IMR-90 (cell line): ENCODE results near the gene TRPV4. TPM values are rescaled to one million over a fixed set of nuclear protein-coding genes. Genes with fewer than 3 reads are reported as not detected.

ENCODE experiments used
- ATAC-seq: fragments of 200-7000 bp; cut with Tn5 transposase; 2 replicates; pipeline ENCODE4 v1.9.1; 2020; ENCODE audit warnings: low read depth, mild to moderate bottlenecking, moderate library complexity
- BruUV-seq: library from RNA; stranded (reverse); fragments of 400-500 nt; replicated peaks from 2 replicates; lab custom pipeline; 2021; lab: Mats Ljungman, UMichigan
- CTCF ChIA-PET: fragments of 300-600 bp; formaldehyde crosslinking; extraction: SDS; loops from one replicate; lab custom pipeline; 2021; ENCODE audit warnings: antibody characterized with exemption; lab: Yijun Ruan, JAX
- POLR2A ChIA-PET: fragments of 300-600 bp; sonication (Branson Sonifier 250); formaldehyde crosslinking; loops from one replicate; lab custom pipeline; 2022; ENCODE audit warnings: antibody characterized with exemption; ENCODE audit not compliant: unreplicated experiment; lab: Charles Lee
- DNase-seq: peaks from one replicate; pipeline ENCODE4 v3.0.0; 2013
- H2AFZ ChIP-seq: replicated peaks from 2 replicates; pipeline ENCODE3; 2013; ENCODE audit warnings: low read length, mild to moderate bottlenecking; ENCODE audit not compliant: poor library complexity
- H2AK5ac ChIP-seq: 2 replicates; pipeline ENCODE4 v1.6.1; 2013; ENCODE audit warnings: low read depth, low read length, inconsistent platforms
- H2AK9ac ChIP-seq: replicated peaks from 2 replicates; pipeline ENCODE3; 2013; ENCODE audit warnings: mild to moderate bottlenecking, low read depth, low read length, moderate library complexity; ENCODE audit not compliant: poor library complexity
- H2BK120ac ChIP-seq: 2 replicates; pipeline ENCODE4 v1.6.1; 2013; ENCODE audit warnings: low read depth, low read length, inconsistent platforms
- H2BK15ac ChIP-seq: 3 replicates; pipeline ENCODE4 v1.6.1; 2013; ENCODE audit warnings: low read depth, low read length, inconsistent platforms
- H2BK20ac ChIP-seq: 2 replicates; pipeline ENCODE4 v1.6.1; 2013; ENCODE audit warnings: low read depth, mild to moderate bottlenecking, inconsistent platforms, low read length, moderate library complexity
- H2BK5ac ChIP-seq: 2 replicates; pipeline ENCODE4 v1.6.1; 2013; ENCODE audit warnings: mild to moderate bottlenecking, low read depth, low read length, inconsistent platforms; ENCODE audit not compliant: poor library complexity, severe bottlenecking
- H3K14ac ChIP-seq: replicated peaks from 2 replicates; pipeline ENCODE4 v1.6.1; 2013; ENCODE audit warnings: low read depth, low read length, inconsistent platforms
- H3K18ac ChIP-seq: 2 replicates; pipeline ENCODE4 v1.6.1; 2013; ENCODE audit warnings: low read depth, low read length, control low read depth
- H3K23ac ChIP-seq: 2 replicates; pipeline ENCODE4 v1.6.1; 2013; ENCODE audit warnings: low read depth, low read length, inconsistent platforms
- H3K27ac ChIP-seq: 2 replicates; pipeline ENCODE4 v1.5.1; 2013; ENCODE audit warnings: mild to moderate bottlenecking, control low read depth, low read length; ENCODE audit not compliant: insufficient read depth
- H3K27me3 ChIP-seq: 2 replicates; pipeline ENCODE4 v1.6.1; 2013; ENCODE audit warnings: low read length; ENCODE audit not compliant: control insufficient read depth, insufficient read depth
- H3K36me3 ChIP-seq: 2 replicates; pipeline ENCODE4 v1.6.1; 2013; ENCODE audit warnings: low read length, mixed read lengths; ENCODE audit not compliant: control insufficient read depth, insufficient read depth
- H3K4ac ChIP-seq: 2 replicates; pipeline ENCODE4 v1.6.1; 2013; ENCODE audit warnings: low read depth, low read length, inconsistent platforms
- H3K4me1 ChIP-seq: 2 replicates; pipeline ENCODE4 v1.6.1; 2013; ENCODE audit warnings: low read length, mixed read lengths; ENCODE audit not compliant: control insufficient read depth, insufficient read depth
- H3K4me2 ChIP-seq: 2 replicates; pipeline ENCODE4 v1.6.1; 2013; ENCODE audit warnings: low read depth, mild to moderate bottlenecking, control low read depth, low read length, moderate library complexity
- H3K4me3 ChIP-seq: 2 replicates; pipeline ENCODE4 v1.5.1; 2013; ENCODE audit warnings: low read depth, mild to moderate bottlenecking, control low read depth, low read length, moderate library complexity; ENCODE audit not compliant: insufficient read depth
- H3K56ac ChIP-seq: 2 replicates; pipeline ENCODE4 v1.6.1; 2013; ENCODE audit warnings: low read length, inconsistent platforms; ENCODE audit not compliant: insufficient read depth; ENCODE audit errors: extremely low read depth
- H3K79me1 ChIP-seq, 2 experiments: 2 replicates each; pipeline ENCODE4 v1.6.1; 2013; ENCODE audit warnings: low read length in 2 of 2, inconsistent platforms in 1 of 2, low read depth in 1 of 2
- H3K9ac ChIP-seq: 2 replicates; pipeline ENCODE4 v1.6.1; 2013; ENCODE audit warnings: low read depth, low read length, control low read depth
- H3K9me1 ChIP-seq: 2 replicates; pipeline ENCODE4 v1.6.1; 2013; ENCODE audit warnings: low read length, inconsistent platforms; ENCODE audit not compliant: insufficient read depth
- H3K9me3 ChIP-seq: 2 replicates; pipeline ENCODE4 v1.6.1; 2013; ENCODE audit warnings: low read length; ENCODE audit not compliant: control insufficient read depth, insufficient read depth
- H4K20me1 ChIP-seq: 2 replicates; pipeline ENCODE4 v1.6.1; 2013; ENCODE audit warnings: low read length, inconsistent platforms; ENCODE audit not compliant: insufficient read depth
- H4K5ac ChIP-seq: 2 replicates; pipeline ENCODE4 v1.6.1; 2013; ENCODE audit warnings: mild to moderate bottlenecking, low read depth, low read length, control low read depth
- H4K8ac ChIP-seq, 2 experiments: 2 replicates each; pipeline ENCODE4 v1.6.1; 2013; ENCODE audit warnings: low read depth in 2 of 2, low read length in 2 of 2, control low read depth in 1 of 2, inconsistent platforms in 1 of 2
- H4K91ac ChIP-seq: 2 replicates; pipeline ENCODE4 v1.6.1; 2013; ENCODE audit warnings: low read depth, low read length, inconsistent platforms; ENCODE audit not compliant: insufficient read depth
- BHLHE40 ChIP-seq: fragments of 150-350 bp; IDR thresholded peaks from 2 replicates; pipeline ENCODE4 v1.6.1; 2016; ENCODE audit warnings: mild to moderate bottlenecking, low read depth, low read length
- CTCF ChIP-seq: conservative IDR thresholded peaks from 2 replicates; pipeline ENCODE4 v1.5.1; 2012; ENCODE audit warnings: mild to moderate bottlenecking, low read depth, low read length, improper control_type of control experiment
- ELK1 ChIP-seq: fragments of 150-350 bp; IDR thresholded peaks from 2 replicates; pipeline ENCODE4 v1.6.1; 2016; ENCODE audit warnings: low read depth, mild to moderate bottlenecking, low read length, moderate library complexity, borderline replicate concordance
- MAZ ChIP-seq: IDR thresholded peaks from 2 replicates; pipeline ENCODE4 v1.6.1; 2012; ENCODE audit warnings: low read depth, mild to moderate bottlenecking, low read length, improper control_type of control experiment, moderate library complexity, borderline replicate concordance
- MXI1 ChIP-seq: IDR thresholded peaks from 2 replicates; pipeline ENCODE4 v1.6.1; 2012; ENCODE audit warnings: low read depth, mild to moderate bottlenecking, low read length, moderate library complexity, borderline replicate concordance
- RFX5 ChIP-seq: IDR thresholded peaks from 2 replicates; pipeline ENCODE4 v1.8.0; 2012; ENCODE audit warnings: low read depth, mild to moderate bottlenecking, low read length, moderate library complexity
- WGBS, 2 experiments: methylation state at CpG; one replicate each; pipeline versions ENCODE4 v1.1.5 to v1.1.7; 2013; ENCODE audit warnings: missing lambda C conversion rate in 2 of 2; ENCODE audit not compliant: insufficient read length in 1 of 2; ENCODE audit errors: extremely low coverage in 2 of 2; 5-methylcytosine and 5-hydroxymethylcytosine counted together
- dilution Hi-C: fragments of 300-500 bp; cut with HindIII; formaldehyde crosslinking; loops from one replicate; pipeline ENCODE4 v1.14.3; 2018; ENCODE audit warnings: low sequenced_read_pairs; ENCODE audit not compliant: unreplicated experiment
- in situ Hi-C: fragments of 300-500 bp; cut with MboI; formaldehyde crosslinking; loops from 3 replicates; pipeline ENCODE4 v1.14.3; 2019; ENCODE audit warnings: low sequenced_read_pairs, inconsistent platforms, mixed read lengths
- intact Hi-C: fragments of 100-400 bp; cut with micrococcal nuclease; formaldehyde crosslinking; loops from 2 replicates; pipeline ENCODE4 v1.10.0; 2022
- polyA plus RNA-seq, 3 experiments: library from polyadenylated mRNA; depleted of rRNA; stranded (reverse); fragments of >200 nt; gene quantifications; 2 replicates each; pipeline ENCODE4 v1.2.3, GENCODE V29; 2012; ENCODE audit warnings: low replicate concordance in 1 of 3
- total RNA-seq: library from RNA; depleted of rRNA; stranded (reverse); fragments of >200 nt; gene quantifications from 2 replicates; pipeline ENCODE4 v1.2.3, GENCODE V29; 2012

TRPV4 gene
- total and polyA plus RNA-seq, 2 of the 4 experiments (the other 2 are of a cell fraction) = 1.1 to 6.1 TPM

GRCh38 chr12:109741286-109741969 lies 91.8 kb downstream of the TRPV4 start:
- H3K14ac ChIP-seq = no peak overlapping the region
- no peaks in the 10 kb centered on the region for H4K20me1 ChIP-seq
- H4K8ac ChIP-seq = no peak overlapping the region
- ChIA-PET CTCF (no interaction called here), POLR2A (no interaction called here)
- H3K56ac ChIP-seq = no peak overlapping the region
- WGBS, 2 experiments = no CpG with 5 or more reads among the region's 4 CpGs
- H2BK5ac ChIP-seq = no peak overlapping the region
- H3K4me3 ChIP-seq = no peak overlapping the region
- no peaks in the 10 kb centered on the region for H3K79me1 ChIP-seq
- dilution Hi-C loops (no loop called here), intact Hi-C loops (no loop called here), in situ Hi-C loops (no loop called here)
- H3K27ac ChIP-seq = no peak overlapping the region
- H2BK120ac ChIP-seq = no peak overlapping the region
- no peak overlapping the region for H3K4me2 ChIP-seq
- H3K27me3 ChIP-seq = peaks cover 8% of the 10 kb centered on the region; the same call in 1 of the 2 replicates
- no peak overlapping the region for H3K9ac ChIP-seq
- H3K4me1 ChIP-seq = peaks cover 5% of the 10 kb centered on the region; the same call in 1 of the 2 replicates
- TF ChIP-seq RFX5 (no peak), MAZ (no peak), ELK1 (no peak), MXI1 (no peak), BHLHE40 (no peak), CTCF (no peak)
- H3K9me1 ChIP-seq = peaks cover 8% of the 10 kb centered on the region
- no peak overlapping the region for H3K18ac ChIP-seq
- H3K4ac ChIP-seq = no peak overlapping the region
- no peak overlapping the region for H4K91ac ChIP-seq
- DNase-seq (no peak), ATAC-seq (no peak)
- no peak overlapping the region for H2BK15ac ChIP-seq
- no peak overlapping the region for H3K23ac ChIP-seq
- no peak overlapping the region for H4K5ac ChIP-seq
- no peak overlapping the region for H2AFZ ChIP-seq
- no peaks in the 10 kb centered on the region for H3K9me3 ChIP-seq
- H2AK9ac ChIP-seq = no peak overlapping the region
- H2BK20ac ChIP-seq = no peak overlapping the region
- no peak overlapping the region for H2AK5ac ChIP-seq
- no peaks in the 10 kb centered on the region for H3K36me3 ChIP-seq
- BruUV-seq = no TSS peak
